ENCODE data around the gene PCED1B. TPM values are rescaled to one million over a fixed set of nuclear protein-coding genes. Genes with fewer than 3 reads are reported as not detected.

PCED1B gene
- total and polyA plus RNA-seq, 2 experiments from 2014 or later, result 5.1 to 6.6 TPM

DNA sequence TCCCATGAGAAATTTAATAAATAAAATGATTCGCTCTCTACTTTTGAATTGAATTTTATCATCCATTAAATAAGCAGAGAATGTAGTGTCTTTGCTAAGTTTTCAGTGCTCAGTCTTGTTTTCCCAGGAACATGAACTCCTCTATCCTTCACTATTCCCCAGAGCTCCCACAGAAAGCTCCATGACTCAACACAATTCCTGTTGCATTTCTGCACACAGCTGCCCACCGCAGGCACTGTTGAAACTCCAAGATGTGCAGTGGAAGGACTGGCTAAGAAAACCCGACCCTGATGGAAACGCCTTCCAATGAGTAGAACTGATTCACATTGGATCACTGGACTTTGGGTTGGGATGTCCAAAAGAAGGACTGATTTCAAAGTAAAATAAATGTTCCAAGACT lies 202.8 kb downstream of the PCED1B start (continued):
- TF ChIP-seq ZNF462 (CRISPR knock-in tag; IDR thresholded peaks at IDR 0.05) (no peak), CTCF (conservative IDR thresholded peaks at IDR 0.05; ENCODE audit: low read depth in 2 of 2) (no peak), EZH2 (IDR thresholded peaks at IDR 0.05; ENCODE audit: low read depth, unreplicated experiment) (no peak), STAT1 (IDR thresholded peaks at IDR 0.05; ENCODE audit: unreplicated experiment) (no peak), CREB1 (CRISPR knock-in tag; IDR thresholded peaks at IDR 0.05; ENCODE audit: low read depth) (no peak), POLR2AphosphoS5 (IDR thresholded peaks at IDR 0.05; ENCODE audit: low read depth) (no peak), ETS1 (IDR thresholded peaks at IDR 0.05) (no peak), EZH2phosphoT487 (IDR thresholded peaks at IDR 0.05; ENCODE audit: unreplicated experiment) (no peak)

Small RNAs within 50 kb of the gene (microRNA-seq; reads per million reads assigned to microRNA genes)
- gene MIR4698, result not detected

Small RNAs within 50 kb of the gene (small RNA-seq; reads per million reads assigned to genes)
- not detected for gene MIR4698 (ENCODE audit: low replicate concordance)

Other genes with a start within 250 kb of the PCED1B start
- 3.5 and 3.8 TPM in 2 replicates for gene AMIGO2, start 338 bp downstream of the PCED1B start, total RNA-seq (2014; rRNA removed; shearing (Covaris generic))
- gene AMIGO2, start 338 bp downstream of the PCED1B start, polyA plus RNA-seq (2016; fragmentation: Nextera tagmentation; extraction: Ambion mirVana), result 1.8 and 2.1 TPM in 2 replicates

Data from GM23338 (cell line).